ENCODE measurements around the gene NCKAP5.

NCKAP5 gene

DNA sequence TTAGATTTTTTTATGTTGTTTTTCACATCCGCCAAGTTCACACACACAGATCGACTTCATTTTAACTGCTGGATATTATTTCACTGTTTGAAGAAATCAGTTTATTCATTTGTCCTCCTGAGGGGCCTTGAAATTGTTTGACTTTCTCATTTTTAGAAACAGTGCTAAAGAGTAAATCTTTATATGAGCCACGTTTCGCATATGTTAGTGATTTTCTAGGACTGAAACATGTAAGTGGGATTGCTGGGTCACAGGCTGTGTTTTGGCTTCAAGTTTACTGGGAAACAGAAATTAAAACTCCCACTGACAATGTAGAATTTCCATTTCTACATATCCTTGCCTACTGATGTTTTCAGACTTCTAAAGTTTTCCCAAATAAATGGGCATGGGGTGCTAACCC, 363.8 kb downstream of the NCKAP5 start:
- no peak for DNase-seq (ENCODE audit: low read depth)

DNA sequence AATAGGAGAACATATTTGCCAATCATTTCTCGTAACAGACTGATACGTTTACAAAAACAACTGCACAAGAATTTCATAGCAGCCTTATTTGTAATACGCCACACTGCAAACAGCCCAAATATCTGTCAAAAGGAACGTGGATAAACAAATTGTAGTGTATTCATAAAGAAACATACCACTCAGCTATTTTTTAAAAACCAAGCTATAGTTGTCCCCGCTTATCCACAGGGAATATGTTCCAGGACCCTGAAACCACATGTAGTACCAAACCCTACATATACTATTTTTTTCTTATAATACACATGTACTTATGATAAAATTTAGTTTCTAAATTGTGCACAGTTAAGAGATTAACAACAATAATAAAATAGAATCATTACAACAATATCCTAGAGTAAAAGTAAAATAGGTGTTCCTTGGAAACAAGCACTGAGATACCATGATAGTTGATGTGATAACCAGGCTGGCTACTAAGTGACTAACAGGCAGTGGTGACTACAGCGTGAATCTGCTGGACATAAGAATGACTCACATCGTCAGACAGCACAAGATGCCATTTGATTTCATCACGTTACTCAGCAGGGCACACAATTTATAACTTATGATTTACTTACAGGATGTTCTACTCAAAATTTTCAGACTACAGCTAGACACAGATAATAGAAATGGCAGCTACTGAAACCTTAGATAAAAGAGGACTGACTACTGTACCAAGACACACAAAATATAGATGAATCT, 367.4 kb downstream of the NCKAP5 start:
- no peak for DNase-seq (ENCODE audit: low read depth)

DNA sequence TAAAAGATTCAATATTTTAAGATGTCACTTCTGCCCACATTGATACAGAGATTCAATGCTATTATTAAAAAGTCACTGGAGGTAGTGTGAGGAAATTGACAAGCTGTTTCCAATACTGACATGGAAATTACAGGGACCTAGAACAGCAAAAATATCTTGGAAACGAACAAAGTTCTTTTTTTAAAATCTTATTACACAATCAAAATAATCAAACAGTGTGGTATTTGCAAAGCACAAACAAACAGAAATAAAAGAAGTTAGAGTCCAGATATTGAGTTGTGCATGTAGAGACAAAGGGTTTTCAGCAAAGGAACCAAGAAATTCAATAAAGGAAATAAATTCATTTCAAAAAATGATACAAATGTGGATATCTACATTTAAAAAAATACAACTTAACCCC, 369.6 kb downstream of the NCKAP5 start:
- DNase-seq (ENCODE audit: low read depth) = no peak

DNA sequence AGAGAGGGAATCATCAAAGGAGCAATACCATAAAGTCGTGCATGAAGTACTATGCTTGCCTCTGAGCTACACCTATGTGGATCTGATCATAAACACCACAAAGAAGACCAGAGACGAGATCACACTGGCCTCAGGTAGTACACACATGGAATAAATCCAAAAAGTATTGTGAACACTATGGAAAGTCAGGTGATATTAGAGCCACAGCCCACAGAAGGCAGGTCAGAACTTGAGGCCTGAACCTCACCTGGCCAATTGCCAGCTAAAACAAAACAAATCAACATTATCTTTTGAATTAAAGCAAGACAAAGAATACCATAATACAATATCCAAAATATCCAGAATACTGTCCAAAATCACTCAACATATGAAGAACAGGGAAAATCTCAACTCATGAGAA, 371.1 kb downstream of the NCKAP5 start:
- no peak for DNase-seq (ENCODE audit: low read depth)

DNA sequence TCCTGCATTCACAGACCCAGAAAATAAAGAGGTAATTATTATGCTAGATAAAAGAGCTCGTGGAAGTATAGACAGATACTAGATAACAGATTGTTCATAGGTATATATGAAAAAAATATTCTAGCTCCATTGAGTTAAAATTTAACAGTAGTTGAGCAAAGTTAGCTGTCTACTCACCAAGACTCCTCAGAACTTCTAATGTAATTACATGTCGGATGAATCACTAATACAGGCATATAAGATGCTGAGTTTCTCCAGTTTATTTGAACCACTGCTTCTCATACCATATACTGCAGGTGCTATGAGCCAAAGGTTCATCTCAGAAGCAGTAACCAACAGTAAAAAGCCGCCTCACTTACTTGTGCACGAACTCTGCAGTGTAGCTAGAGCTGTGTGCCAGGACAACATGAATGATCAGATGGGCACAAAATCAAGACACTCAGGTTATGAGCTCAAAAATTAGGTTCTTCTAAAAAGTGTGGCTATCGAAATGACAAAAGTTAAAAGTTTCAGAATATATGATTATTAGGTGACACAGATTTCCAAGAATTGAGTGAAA, 373.4 kb downstream of the NCKAP5 start:
- DNase-seq (ENCODE audit: low read depth) = no peak

DNA sequence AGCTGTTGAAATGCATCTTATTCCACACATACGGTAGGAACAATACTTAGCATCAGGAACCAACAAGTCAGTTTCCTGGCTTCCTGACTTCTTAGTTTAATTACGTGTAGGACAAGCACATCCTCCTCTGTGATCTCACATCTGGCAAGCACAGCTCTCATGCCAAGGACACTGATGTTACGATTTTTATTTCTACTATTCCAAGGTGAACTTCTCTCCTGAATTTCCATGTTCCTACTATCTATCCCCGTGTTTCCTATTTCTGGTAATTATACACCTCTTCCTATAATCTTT, 374.0 kb downstream of the NCKAP5 start:
- DNase-seq (ENCODE audit: low read depth) = no peak

DNA sequence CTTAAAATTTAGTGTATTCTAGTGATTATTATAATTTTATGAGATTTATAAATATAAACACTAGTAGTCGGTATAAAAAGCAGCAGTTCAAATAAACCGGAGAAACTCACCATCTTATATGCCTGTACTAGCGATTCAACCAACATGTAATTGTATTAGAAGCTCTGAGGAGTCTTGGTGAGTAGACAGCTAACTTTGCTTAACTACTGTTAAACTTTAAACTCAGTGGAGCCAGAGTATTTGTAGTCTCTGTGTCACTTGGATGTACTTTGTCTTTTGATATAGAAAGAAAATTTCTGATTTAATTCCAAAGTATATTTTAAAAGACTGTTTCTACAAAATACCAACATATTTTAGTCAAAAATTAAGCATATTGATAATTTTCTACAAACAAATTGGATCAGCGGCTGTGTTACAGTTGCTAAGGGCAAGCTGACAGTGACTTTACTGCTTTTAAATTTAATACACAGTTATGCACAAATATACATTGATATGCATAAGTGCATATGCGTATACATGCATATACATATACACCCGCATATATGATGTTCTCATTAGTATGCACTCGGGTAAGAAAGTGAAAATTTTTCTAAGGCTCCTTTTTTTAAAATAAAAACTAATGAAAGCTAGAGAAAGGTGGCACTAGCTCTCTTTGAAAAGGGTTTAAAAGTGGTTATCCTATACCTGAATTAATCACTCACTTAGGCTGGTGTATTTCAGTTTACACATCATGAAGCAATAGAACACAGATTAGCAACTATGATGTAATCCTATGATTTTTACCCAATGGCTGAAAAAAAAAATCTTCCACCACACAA, 374.5 kb downstream of the NCKAP5 start:
- DNase-seq (ENCODE audit: low read depth) = no peak

DNA sequence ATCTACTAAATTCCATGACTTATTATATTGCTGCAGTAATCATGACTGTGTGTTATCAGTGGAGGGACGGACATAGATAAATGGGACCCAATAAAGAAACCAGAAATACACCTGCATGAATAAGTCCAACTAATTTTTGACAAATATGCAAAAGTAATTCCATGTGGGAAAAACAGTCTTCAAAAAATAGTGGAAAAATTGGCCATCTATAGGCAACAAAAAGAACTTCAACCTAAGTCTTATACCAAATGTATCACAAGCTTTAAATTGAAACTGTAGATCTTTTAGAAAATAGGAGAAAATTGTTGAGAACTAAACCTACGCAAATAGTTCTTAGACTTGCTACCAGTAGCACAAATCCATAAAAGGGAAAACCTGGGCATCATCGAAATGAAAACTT, 376.2 kb downstream of the NCKAP5 start:
- DNase-seq (ENCODE audit: low read depth) = no peak

DNA sequence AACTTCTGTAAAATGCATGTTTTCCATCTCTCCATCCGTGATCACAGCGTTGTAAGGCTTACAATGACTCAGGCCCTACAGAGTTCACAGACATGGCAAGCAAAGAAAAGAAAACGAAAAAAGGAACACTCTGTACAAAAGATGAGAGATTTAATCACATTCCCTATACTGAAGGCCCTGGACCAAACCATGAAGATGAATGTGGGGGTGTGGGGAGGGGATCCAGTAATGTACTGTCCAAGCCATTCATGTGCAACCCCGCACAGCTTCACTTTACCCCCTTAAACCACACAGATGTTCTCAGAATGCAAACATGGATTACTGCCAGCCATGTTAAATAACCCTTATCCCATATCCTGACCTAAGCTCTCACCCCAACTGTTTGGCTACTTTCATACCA, 391.1 kb downstream of the NCKAP5 start:
- no peak for DNase-seq (ENCODE audit: low read depth)

DNA sequence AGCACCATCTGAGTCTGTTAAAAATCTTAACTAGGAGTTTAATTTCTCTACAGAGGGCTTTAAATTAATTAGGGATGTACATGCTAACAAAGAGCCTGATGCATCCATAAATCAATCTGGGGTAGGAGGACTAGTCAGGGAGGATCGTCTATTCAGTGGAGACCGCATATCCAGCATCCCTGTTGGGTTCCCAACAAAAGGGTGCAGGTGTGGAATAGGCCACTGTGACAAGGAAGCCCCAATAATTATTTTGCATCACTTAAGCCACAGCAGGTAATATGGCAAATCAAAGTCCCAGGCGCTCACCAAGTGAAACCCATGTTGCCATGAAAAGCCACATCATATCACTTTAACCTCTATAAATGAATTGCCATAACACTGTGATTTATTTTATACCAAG, 392.3 kb downstream of the NCKAP5 start:
- DNase-seq (ENCODE audit: low read depth) = no peak

DNA sequence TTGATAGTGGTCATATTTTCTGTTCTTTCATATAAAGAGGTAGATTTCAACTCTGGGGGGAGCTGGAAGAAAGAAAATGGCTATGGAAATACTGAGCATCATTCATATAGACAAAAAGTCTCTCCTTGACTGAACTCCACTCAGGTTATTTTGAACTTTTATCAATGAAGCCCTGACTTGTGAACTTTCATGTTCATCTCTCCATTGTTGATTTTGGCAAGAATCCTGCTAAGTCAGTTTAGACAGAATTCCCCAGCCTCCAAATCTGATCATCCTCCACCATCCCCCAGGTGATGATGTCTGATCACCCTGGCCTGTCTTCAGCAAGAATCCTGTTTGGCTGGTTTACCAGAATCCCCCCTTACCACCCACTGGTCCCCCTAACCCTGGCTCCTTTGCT, 395.0 kb downstream of the NCKAP5 start:
- no peak for DNase-seq (ENCODE audit: low read depth)

DNA sequence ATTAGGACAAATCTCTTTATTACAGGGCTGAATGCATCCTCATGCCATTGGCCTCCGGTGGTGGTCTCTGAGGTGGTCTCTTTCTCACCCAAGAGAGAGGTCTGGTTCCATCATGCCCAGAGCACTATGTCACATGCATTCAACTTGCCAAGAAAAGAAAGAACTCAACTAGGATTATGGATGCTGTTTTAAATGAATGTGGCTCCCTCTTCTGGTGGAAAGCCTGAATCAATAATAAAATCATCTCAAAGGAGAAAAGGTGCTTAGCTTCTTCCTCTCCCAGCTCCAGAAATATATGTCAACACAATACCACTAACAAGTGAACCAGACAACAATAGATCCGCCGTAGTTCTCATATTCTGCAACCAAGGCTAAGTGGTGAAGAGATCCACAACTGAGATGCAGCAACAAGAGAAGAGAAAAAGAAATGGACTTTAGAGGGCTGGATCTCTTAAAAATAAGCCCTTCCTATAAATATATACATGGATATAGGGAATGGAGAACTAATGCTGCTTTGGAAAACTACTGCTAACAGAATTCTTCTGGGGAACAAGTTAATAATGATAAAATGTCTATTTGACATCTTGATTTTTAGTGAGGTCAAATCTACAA, 396.8 kb downstream of the NCKAP5 start:
- DNase-seq (ENCODE audit: low read depth) = no peak

DNA sequence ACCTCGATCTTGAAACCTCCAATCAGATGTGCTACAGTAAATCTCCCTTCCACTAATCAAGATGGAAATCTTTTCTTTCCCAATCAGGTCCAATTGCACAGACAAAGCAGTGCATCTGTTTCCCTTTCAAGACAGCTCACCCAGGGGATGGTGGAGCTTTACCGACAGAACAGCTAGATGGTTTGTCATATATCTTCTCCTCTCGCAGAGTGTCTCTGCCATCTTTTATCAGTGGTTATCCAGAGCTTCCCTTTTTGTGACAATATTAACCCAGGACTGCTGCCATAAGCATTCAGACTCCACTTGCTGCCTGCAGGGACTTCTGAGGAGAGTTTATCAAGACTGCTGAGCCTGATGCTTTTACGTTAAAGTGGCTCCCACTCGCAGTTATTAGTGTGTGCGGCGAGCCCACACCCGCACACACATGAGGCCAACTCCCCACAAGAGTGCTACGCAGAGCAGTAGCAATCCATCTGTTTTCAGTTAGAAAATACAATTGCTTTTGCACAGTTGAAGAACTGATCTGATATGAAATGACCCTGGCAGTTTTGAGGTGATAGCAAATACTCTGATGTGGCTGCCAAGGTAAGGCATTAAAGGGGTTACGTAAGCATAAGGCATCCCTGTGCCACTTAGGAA, 398.9 kb downstream of the NCKAP5 start:
- DNase-seq (ENCODE audit: low read depth) = no peak

DNA sequence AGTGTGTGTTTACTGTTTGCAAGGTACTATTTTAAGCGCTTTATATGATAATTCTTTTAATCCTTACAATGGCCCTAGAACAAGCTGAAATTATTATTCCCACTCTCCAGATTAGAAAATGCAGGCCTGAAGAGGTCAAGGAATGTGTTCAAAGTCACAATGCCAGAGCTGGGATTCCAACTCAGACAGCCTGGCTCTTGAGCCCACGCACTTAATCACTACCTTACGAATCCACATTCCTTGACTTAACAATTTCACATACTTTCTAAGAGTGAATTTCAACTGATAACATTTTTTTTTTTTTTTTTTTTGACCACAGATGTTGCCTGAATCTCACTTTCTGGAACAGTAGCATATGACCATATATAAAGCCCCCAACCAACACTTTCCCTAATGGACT, 400.3 kb downstream of the NCKAP5 start:
- no peak for DNase-seq (ENCODE audit: low read depth)

DNA sequence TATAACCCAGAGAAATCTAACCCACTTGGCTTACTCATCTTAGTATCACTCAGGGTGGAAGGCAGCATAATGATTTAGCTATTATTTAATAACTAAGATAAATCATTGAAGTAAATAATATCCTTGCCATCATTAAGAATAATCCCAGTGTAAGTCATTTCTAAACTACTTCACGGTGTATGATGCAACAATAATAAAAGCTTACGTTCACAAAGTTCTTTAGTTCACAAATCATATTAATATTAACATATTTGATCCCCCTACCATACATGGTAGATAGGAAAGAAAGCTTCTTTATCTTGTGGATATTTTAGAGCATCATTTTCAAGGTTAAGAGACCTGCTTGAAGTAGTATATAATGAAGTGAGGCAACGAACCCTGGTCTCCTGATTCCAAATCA, 401.0 kb downstream of the NCKAP5 start:
- no peak for DNase-seq (ENCODE audit: low read depth)

DNA sequence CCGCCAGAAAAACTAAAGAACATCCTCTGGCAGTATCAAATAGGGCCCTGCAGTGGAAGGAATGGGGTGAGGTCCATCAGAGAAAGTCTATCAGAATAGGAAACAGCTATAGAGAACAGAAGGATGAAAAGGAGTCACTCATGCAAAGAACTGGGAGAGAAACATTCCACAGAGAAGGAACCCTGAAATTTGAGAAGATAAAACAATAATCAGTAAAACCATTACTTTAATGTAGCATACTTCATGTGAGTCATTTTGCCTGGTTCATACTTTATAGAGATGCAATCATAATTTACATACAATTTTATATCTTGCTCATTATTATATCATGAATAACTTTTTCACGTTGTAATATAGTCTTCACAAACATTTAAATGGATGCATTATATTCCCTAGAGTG, 402.2 kb downstream of the NCKAP5 start:
- DNase-seq (ENCODE audit: low read depth) = no peak

DNA sequence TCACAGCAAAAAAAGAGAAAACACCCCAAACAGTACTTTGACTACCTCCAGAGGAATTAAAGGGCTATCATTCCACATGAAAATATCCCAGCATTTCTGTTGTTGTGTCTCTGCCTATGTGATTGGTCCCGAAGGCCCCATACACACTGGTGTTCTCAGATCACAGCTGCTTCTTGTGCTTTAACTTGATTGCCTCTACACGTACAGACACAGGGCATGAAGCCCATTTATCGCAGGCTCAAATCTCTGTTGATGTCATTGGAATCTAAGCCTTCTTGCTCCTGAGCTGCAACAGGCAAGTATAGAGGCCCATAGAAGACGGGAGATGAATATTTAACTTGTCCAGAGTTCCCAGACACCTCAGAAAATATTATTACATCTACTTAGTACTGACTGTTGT, 405.2 kb downstream of the NCKAP5 start:
- no peak for DNase-seq (ENCODE audit: low read depth)

DNA sequence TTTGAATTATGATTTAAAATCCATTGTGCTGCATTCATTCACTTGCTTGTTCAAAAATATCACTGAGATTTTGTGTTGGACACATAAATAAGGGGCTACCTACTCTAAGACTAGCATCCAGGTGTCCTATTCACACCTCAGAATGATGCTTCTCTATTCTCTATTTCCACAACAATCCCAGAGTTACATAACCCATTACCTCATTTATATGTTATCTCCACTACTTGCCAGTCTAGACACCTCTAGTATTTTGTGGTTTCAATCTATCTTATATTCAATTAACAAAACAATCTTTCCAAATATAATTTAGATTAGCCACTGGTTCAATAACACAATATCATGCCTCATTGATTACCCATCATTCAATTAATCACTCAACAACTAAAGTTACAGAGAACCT, 409.8 kb downstream of the NCKAP5 start:
- no peak for DNase-seq (ENCODE audit: low read depth)

DNA sequence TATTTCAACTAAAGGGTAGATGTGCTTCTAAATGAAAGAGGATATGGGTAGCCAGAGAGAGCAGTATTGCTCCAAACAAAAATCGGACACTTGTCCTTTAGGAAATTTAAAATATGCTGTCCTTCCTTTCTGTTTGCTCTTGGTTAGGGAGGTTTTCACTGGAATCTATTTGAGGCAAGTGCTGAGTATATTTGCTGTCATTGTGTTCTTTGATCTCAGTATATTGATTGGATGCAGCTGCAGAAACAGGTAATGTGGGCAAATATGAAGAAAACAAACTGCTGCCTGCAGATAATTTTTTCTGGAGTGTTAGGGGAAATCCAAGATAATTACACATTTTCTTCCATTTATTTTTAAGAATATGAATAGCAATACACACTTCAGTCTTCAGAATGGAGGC, 410.2 kb downstream of the NCKAP5 start:
- no peak for DNase-seq (ENCODE audit: low read depth)

DNA sequence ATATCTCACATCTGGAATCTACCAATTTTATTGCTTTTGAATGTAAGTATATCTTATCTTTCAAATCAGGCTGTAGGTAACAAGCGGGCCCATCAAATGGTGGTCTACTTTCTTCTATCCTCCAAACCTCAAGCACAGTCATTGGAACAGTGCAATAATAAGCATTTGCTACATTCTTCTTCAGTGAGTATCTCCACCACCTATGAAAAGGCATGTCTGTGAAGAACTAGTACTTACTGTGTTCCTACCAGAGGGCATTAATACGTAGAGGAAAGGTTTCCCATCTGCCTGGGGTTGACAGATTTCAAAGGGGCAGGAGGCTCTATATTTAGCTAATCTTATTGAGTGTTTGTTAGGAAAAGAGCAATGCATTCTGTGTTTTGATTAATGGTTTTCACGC, 411.1 kb downstream of the NCKAP5 start:
- DNase-seq (ENCODE audit: low read depth) = no peak

DNA sequence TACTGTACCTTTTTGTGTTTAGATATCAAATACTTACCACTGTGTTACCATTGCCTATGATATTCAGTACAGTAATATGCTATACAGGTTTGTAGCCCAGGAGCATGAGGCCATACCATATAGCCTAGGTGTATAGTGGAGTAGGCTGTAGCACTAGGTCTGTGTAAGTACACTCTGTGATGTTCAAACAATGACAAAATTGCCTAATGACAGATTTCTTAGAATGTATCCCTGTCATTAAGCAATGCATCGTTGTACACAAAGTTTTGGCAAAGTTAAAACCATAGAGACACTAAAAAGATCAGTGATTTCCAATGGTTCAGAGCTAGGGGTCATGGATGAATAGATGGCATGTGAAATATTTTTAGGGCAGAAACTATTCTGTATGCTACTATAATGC, 415.5 kb downstream of the NCKAP5 start:
- DNase-seq (ENCODE audit: low read depth) = no peak

DNA sequence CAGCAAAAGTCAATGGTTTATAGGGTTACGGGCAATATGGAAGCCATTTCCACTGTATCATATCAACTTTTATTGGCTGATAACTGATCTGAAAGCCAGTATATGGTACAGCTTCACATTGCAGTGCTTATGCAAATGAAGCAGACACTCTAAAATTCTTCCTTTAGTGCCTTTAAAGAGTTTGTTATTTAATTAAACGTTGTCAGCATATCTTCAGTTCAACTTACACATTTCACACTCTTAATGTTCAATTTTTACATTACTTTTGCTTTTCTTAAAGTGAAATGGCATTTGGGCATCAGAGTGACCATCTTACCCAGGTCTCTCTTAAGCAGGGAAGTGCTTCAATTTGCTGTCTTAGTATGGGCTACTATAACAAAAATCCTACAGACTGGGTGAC, 420.1 kb downstream of the NCKAP5 start:
- no peak for DNase-seq (ENCODE audit: low read depth)

DNA sequence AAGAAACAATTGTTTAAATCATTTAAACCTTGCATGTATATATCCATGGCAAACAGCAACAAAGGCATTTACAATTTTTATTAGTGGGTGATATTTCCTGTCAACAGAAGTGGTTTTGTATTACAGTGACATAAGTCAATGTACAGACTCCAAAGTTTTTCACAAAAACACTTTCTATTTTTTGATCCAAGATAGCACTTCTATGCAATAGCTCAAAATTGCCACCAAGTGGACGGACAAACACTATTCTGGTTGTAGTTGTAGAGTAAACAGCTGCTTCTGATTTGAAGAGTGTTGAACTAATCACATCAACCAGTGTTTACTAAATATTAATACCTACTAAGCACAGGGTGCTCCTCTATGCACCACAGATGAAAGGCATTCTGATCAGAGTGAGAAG, 421.4 kb downstream of the NCKAP5 start:
- DNase-seq (ENCODE audit: low read depth) = no peak

Measured in activated T-cell treated with anti-CD3 and anti-CD28 coated beads for 24 hours (primary cell).